Hepatocyte (in vitro differentiated cells): ENCODE data around the gene PPP2R1A. TPM values are rescaled to one million over a fixed set of nuclear protein-coding genes. Genes with fewer than 3 reads are reported as not detected.

Experiments used
- DNase-seq: peaks from one replicate; pipeline ENCODE4 v3.0.0-alpha.2; 2016; ENCODE audit warnings: low spot score
- H2AFZ ChIP-seq: fragments of 200-600 bp; sonication (generic); 2 replicates; pipeline ENCODE4 v1.6.0; 2016; ENCODE audit warnings: antibody characterized with exemption, mild to moderate bottlenecking
- H3K27ac ChIP-seq: fragments of 200-600 bp; sonication (generic); 2 replicates; pipeline ENCODE4 v1.5.1; 2016; ENCODE audit warnings: mild to moderate bottlenecking
- H3K27me3 ChIP-seq: fragments of 200-600 bp; sonication (generic); 2 replicates; pipeline ENCODE4 v1.6.1; 2016
- H3K36me3 ChIP-seq: fragments of 200-600 bp; sonication (generic); replicated peaks from 2 replicates; pipeline ENCODE4 v1.5.1; 2016; ENCODE audit warnings: low read depth; ENCODE audit not compliant: insufficient read depth
- H3K4me1 ChIP-seq: fragments of 200-600 bp; sonication (generic); 2 replicates; pipeline ENCODE4 v1.5.1; 2016; ENCODE audit warnings: mild to moderate bottlenecking, moderate library complexity; ENCODE audit not compliant: insufficient read depth
- H3K4me2 ChIP-seq: fragments of 200-600 bp; sonication (generic); 2 replicates; pipeline ENCODE4 v1.6.0; 2016
- H3K4me3 ChIP-seq: fragments of 200-600 bp; sonication (generic); 2 replicates; pipeline ENCODE4 v1.5.1; 2016; ENCODE audit warnings: mild to moderate bottlenecking
- H3K79me2 ChIP-seq: fragments of 200-600 bp; sonication (generic); 2 replicates; pipeline ENCODE4 v1.6.0; 2017; ENCODE audit warnings: mild to moderate bottlenecking
- H3K9me2 ChIP-seq: fragments of 200-600 bp; sonication (generic); replicated peaks from 2 replicates; pipeline ENCODE4 v1.6.0; 2017; ENCODE audit warnings: mild to moderate bottlenecking; ENCODE audit not compliant: insufficient read depth
- H3K9me3 ChIP-seq: fragments of 200-600 bp; sonication (generic); 2 replicates; pipeline ENCODE4 v1.5.1; 2016; ENCODE audit warnings: low read depth, mild to moderate bottlenecking
- H4K20me1 ChIP-seq: fragments of 200-600 bp; sonication (generic); 2 replicates; pipeline ENCODE4 v1.6.0; 2016; ENCODE audit warnings: mild to moderate bottlenecking; ENCODE audit not compliant: insufficient read depth, poor library complexity, severe bottlenecking
- EZH2 ChIP-seq: fragments of 200-600 bp; sonication (generic); IDR thresholded peaks from 2 replicates; pipeline ENCODE4 v1.6.1; 2016; ENCODE audit warnings: antibody characterized with exemption, mild to moderate bottlenecking, borderline replicate concordance
- EZH2phosphoT487 ChIP-seq: fragments of 200-600 bp; sonication (generic); IDR thresholded peaks from one replicate; pipeline ENCODE4 v1.6.1; 2018; ENCODE audit warnings: antibody characterized with exemption, mild to moderate bottlenecking, low read depth, moderate library complexity; ENCODE audit not compliant: unreplicated experiment, severe bottlenecking
- WGBS: methylation state at CpG from one replicate; pipeline ENCODE4 v1.1.6; 2016; ENCODE audit warnings: low lambda C conversion rate; ENCODE audit errors: missing lambda C conversion rate; 5-methylcytosine and 5-hydroxymethylcytosine counted together
- polyA plus RNA-seq: library from polyadenylated mRNA; unstranded; fragments of >200 nt; fragmentation: Nextera tagmentation; extraction: Ambion mirVana; gene quantifications from 2 replicates; pipeline ENCODE4 v1.2.1, GENCODE V29; 2016
- total RNA-seq: library from RNA; depleted of rRNA; stranded (reverse); fragments of >200 nt; gene quantifications from 2 replicates; pipeline ENCODE4 v1.2.3, GENCODE V29; 2014
- TF ChIP-seq, protein P1 (sequence below): fragments of 200-600 bp; sonication (generic); IDR thresholded peaks from 2 replicates; pipeline ENCODE4 v1.5.1; 2016; ENCODE audit warnings: antibody characterized with exemption, mild to moderate bottlenecking; ENCODE audit not compliant: poor library complexity

The PPP2R1A gene
- total and polyA plus RNA-seq, 2 experiments from 2014 or later, result 181 to 283 TPM

DNA sequence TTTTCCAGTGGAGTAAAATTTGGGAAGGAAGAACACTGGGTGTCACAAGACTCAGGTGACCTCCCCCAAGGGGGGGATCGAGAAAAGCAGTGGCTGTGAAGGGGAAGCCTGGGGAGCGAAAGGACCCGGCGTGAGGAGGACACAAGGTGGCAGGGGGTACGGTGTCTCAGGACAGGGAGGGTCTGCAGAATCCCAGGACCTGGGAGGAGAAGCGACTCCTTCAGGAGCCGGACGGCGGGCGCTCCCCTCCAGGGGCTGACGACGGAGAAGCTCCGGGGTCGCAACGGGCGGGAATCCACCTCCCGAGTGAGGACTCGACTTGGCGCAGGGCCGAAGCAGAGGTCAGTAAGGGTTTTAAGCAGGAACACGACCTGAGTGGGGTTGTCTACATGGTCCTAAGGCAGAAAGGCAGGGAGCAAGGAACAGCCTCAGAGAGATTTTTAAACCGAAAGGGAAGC is 19.0 kb upstream of the PPP2R1A start:
- Histone ChIP-seq H3K4me2 (peak overlapping the region; percentile 90), H3K27me3 (no peaks in the 10 kb centered on the region), H3K36me3 (no peaks in the 10 kb centered on the region), H4K20me1 (no peaks in the 10 kb centered on the region), H3K79me2 (peaks cover 17% of the 10 kb centered on the region), H3K27ac (peak overlapping the region; percentile 83), H3K9me2 (no peaks in the 10 kb centered on the region), H3K4me3 (peak overlapping the region; percentile 58), H3K9me3 (peaks cover 4% of the 10 kb centered on the region), H3K4me1 (peaks cover 6% of the 10 kb centered on the region), H2AFZ (peak overlapping the region; percentile 93)
- WGBS, result under 1% methylated on average over 21 of the region's 22 CpGs
- peak; percentile 31 for DNase-seq
- TF ChIP-seq EZH2phosphoT487 (no peak), EZH2 (no peak)
- TF ChIP-seq, protein P1, sequence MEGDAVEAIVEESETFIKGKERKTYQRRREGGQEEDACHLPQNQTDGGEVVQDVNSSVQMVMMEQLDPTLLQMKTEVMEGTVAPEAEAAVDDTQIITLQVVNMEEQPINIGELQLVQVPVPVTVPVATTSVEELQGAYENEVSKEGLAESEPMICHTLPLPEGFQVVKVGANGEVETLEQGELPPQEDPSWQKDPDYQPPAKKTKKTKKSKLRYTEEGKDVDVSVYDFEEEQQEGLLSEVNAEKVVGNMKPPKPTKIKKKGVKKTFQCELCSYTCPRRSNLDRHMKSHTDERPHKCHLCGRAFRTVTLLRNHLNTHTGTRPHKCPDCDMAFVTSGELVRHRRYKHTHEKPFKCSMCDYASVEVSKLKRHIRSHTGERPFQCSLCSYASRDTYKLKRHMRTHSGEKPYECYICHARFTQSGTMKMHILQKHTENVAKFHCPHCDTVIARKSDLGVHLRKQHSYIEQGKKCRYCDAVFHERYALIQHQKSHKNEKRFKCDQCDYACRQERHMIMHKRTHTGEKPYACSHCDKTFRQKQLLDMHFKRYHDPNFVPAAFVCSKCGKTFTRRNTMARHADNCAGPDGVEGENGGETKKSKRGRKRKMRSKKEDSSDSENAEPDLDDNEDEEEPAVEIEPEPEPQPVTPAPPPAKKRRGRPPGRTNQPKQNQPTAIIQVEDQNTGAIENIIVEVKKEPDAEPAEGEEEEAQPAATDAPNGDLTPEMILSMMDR, result no peak

DNA sequence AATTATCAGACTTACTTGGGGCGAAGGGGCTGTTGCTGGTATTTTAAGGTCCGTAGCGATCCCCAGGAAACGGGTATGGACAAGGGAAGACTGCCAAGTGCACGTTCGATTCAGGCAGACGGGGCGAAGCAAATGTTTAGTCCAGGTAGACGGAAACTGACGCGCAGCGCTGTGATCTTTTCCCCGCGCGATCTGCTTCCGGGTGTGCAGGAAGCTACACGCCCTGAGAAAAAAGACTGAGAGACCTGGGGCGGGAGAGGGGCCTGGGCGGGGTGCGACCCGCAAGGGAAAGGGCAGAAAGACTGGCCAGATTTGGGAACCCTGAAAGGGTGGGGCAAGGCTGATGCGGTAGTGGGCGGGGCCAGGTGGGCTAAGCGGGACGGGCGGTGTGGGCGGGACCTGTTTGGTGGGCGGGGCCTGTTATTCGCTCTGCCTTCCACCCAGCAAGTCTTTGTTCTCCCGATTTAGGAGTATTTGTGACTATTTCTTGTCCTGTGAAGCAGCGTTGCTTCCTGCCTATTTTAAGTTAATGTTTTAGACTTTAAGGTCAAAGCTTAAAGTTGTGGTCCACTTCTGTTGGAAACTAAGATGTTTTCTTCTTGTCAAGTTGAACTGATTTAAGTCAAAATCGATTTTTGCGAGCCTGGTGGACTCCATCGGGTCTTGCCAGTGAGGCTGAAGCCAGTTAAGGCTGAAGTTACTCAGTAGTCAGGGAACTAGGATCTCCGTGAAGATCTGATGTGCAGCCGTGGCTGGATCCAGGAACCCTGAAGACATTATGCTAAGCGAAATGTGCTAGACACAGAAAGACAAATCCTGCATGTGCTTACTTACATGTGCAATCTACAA is 18.3 kb upstream of the PPP2R1A start, which contains the start of gene ZNF836:
ZNF836 (minus strand) TSS at position 301 of the 849 bp plus-strand sequence. CDS start 3,549 bp downstream, outside the sequence.
- DNase-seq, result peak; percentile 93
- no peaks in the 10 kb centered on the region for H3K36me3 ChIP-seq
- H3K27me3 ChIP-seq, result no peaks in the 10 kb centered on the region
- H3K79me2 ChIP-seq, result peaks cover 17% of the 10 kb centered on the region
- peak within 1 kb of the TSS; percentile 58 for H3K4me3 ChIP-seq
- peaks cover 6% of the 10 kb centered on the region for H3K4me1 ChIP-seq
- H2AFZ ChIP-seq, result peak within 1 kb of the TSS; percentile 93
- H3K27ac ChIP-seq, result peak within 1 kb of the TSS; percentile 83
- peaks cover 4% of the 10 kb centered on the region for H3K9me3 ChIP-seq
- no peaks in the 10 kb centered on the region for H3K9me2 ChIP-seq
- TF ChIP-seq EZH2phosphoT487, result no peak
- TF ChIP-seq EZH2, result no peak
- TF ChIP-seq, protein P1, result no peak
- no peaks in the 10 kb centered on the region for H4K20me1 ChIP-seq
- peak within 1 kb of the TSS; percentile 90 for H3K4me2 ChIP-seq
- WGBS, result 14% methylated on average over 35 of the region's 37 CpGs

DNA sequence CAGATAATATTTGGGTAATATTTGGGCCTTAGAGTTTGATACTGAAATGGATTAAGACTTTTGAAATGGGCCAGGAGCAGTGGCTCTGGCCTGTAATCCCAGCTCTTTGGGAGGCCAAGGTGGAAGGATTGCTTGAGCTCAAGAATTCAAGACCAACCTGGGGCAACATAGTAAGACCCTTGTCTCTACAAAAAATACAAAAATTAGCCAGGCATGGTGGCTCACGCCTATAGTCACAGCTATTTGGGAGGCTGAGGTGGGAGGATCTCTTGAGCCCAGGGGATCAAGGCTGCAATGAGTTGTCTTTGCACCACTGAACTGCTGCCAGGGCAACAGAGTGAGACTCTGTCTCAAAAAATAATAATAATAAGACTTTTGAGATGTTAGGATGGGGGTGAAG is 17.5 kb upstream of the PPP2R1A start:
- 86% methylated on average over 1 of the region's 1 CpG for WGBS
- Histone ChIP-seq H4K20me1 (no peaks in the 10 kb centered on the region), H3K4me2 (peak overlapping the region; percentile 90), H3K36me3 (no peaks in the 10 kb centered on the region), H3K9me3 (no peaks in the 10 kb centered on the region), H3K4me1 (peaks cover 6% of the 10 kb centered on the region), H2AFZ (no peak overlapping the region), H3K27me3 (no peaks in the 10 kb centered on the region), H3K9me2 (no peaks in the 10 kb centered on the region), H3K79me2 (peaks cover 17% of the 10 kb centered on the region), H3K4me3 (no peak overlapping the region), H3K27ac (peak overlapping the region; percentile 83)
- TF ChIP-seq EZH2phosphoT487 (no peak), EZH2 (no peak)
- TF ChIP-seq, protein P1, result no peak
- DNase-seq, result no peak
